Measurements from ENCODE around the gene IL1RAPL2.

IL1RAPL2 gene

DNA sequence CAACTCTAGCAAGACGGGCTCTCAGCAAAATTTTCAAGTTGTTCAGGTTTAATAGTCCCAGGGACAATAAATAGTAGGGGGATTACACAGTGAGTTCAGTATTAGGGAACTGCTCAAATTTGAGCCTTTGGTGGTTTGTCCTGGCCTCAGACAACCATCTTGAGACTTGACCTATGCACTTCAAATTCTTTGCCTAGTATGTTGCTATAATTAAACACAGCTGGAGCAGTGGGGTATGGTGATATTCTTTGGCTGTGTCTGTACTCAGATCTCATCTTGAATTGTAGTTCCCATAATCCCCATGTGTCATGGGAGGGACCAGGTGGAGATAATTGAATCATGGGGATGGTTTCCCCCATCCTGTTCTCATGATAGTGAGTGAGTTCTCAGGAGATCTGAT is 697.8 kb downstream of the IL1RAPL2 start:
- Histone ChIP-seq H3F3A (ENCODE audit: control insufficient read depth, insufficient read depth) (no peaks in the 10 kb centered on the region), H3K79me2 (ENCODE audit: control insufficient read depth, low read length) (no peaks in the 10 kb centered on the region), H3K27me3 (ENCODE audit: control insufficient read depth, low read length) (no peaks in the 10 kb centered on the region), H3K36me3 (ENCODE audit: control insufficient read depth, low read length) (no peaks in the 10 kb centered on the region), H4K20me1 (ENCODE audit: control insufficient read depth, insufficient read depth, low read depth, low read length) (no peaks in the 10 kb centered on the region), H3K27ac (ENCODE audit: low read depth, low read length) (no peak overlapping the region), H3K4me1 (ENCODE audit: control insufficient read depth, low read length) (no peaks in the 10 kb centered on the region), H3K4me3 (ENCODE audit: low read length) (no peak overlapping the region), H3K9me3 (ENCODE audit: control insufficient read depth, insufficient read depth, low read length) (no peaks in the 10 kb centered on the region), H3K4me2 (ENCODE audit: low read length) (no peak overlapping the region), H3K9me2 (replicated peaks; ENCODE audit: control insufficient read depth, low read length) (no peaks in the 10 kb centered on the region)
- TF ChIP-seq, protein P1, sequence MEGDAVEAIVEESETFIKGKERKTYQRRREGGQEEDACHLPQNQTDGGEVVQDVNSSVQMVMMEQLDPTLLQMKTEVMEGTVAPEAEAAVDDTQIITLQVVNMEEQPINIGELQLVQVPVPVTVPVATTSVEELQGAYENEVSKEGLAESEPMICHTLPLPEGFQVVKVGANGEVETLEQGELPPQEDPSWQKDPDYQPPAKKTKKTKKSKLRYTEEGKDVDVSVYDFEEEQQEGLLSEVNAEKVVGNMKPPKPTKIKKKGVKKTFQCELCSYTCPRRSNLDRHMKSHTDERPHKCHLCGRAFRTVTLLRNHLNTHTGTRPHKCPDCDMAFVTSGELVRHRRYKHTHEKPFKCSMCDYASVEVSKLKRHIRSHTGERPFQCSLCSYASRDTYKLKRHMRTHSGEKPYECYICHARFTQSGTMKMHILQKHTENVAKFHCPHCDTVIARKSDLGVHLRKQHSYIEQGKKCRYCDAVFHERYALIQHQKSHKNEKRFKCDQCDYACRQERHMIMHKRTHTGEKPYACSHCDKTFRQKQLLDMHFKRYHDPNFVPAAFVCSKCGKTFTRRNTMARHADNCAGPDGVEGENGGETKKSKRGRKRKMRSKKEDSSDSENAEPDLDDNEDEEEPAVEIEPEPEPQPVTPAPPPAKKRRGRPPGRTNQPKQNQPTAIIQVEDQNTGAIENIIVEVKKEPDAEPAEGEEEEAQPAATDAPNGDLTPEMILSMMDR (IDR thresholded peaks at IDR 0.05; ENCODE audit: low read depth, low read length, poor library complexity, severe bottlenecking) = no peak
- no peak for TF ChIP-seq EZH2phosphoT487 (IDR thresholded peaks at IDR 0.05; ENCODE audit: borderline replicate concordance, low read length)

DNA sequence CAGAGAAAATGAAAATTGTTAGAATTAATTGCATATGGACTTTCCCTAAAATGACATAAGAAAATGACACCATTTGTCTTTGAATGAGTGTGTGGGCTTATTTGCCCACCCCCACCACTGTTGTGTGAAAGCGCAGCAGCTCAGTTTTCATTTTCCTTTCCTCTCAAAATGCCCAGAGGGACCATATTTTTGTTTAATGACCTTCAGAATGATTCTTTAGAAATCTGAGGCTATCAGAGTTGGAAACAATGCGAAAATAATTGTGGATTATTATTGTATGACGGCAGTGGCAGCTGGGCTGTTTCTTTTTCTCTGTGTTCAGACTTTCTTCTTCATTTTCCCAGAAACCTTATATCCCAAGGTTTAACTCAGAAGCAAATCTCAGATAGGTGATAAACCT is 699.1 kb downstream of the IL1RAPL2 start:
- no peaks in the 10 kb centered on the region for H3K9me2 ChIP-seq (replicated peaks; ENCODE audit: control insufficient read depth, low read length)
- H3K36me3 ChIP-seq (ENCODE audit: control insufficient read depth, low read length) = no peaks in the 10 kb centered on the region
- H3K4me1 ChIP-seq (ENCODE audit: control insufficient read depth, low read length) = no peaks in the 10 kb centered on the region
- no peak overlapping the region for H3K27ac ChIP-seq (ENCODE audit: low read depth, low read length)
- no peaks in the 10 kb centered on the region for H3K9me3 ChIP-seq (ENCODE audit: control insufficient read depth, insufficient read depth, low read length)
- H4K20me1 ChIP-seq (ENCODE audit: control insufficient read depth, insufficient read depth, low read depth, low read length) = no peaks in the 10 kb centered on the region
- H3K27me3 ChIP-seq (ENCODE audit: control insufficient read depth, low read length) = no peaks in the 10 kb centered on the region
- H3F3A ChIP-seq (ENCODE audit: control insufficient read depth, insufficient read depth) = no peaks in the 10 kb centered on the region
- H3K4me3 ChIP-seq (ENCODE audit: low read length) = no peak overlapping the region
- TF ChIP-seq, protein P1 (IDR thresholded peaks at IDR 0.05; ENCODE audit: low read depth, low read length, poor library complexity, severe bottlenecking) = no peak
- TF ChIP-seq EZH2phosphoT487 (IDR thresholded peaks at IDR 0.05; ENCODE audit: borderline replicate concordance, low read length) = no peak
- no peaks in the 10 kb centered on the region for H3K79me2 ChIP-seq (ENCODE audit: control insufficient read depth, low read length)
- no peak overlapping the region for H3K4me2 ChIP-seq (ENCODE audit: low read length)

DNA sequence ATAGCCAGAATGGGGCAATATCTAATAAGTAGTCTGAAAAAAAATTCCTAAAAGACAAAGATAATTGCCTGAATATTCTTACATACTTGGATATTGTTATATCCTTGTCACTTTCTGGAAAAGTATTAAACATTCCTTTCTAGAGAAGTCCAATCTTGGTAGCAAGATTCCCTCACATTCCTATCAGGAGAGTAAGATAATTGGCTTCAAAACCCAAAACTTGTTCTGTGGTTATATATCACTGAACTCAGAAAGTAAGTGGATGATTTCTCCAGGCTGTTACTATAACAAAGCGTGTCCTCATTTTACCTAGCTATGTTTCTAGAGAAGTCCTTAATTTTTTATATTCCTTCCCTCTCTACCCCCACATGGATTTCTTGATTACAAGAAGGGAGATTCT is 700.5 kb downstream of the IL1RAPL2 start:
- Histone ChIP-seq H3K27me3 (ENCODE audit: control insufficient read depth, low read length) (no peaks in the 10 kb centered on the region), H3K36me3 (ENCODE audit: control insufficient read depth, low read length) (no peaks in the 10 kb centered on the region), H3K79me2 (ENCODE audit: control insufficient read depth, low read length) (no peaks in the 10 kb centered on the region), H3F3A (ENCODE audit: control insufficient read depth, insufficient read depth) (no peaks in the 10 kb centered on the region), H4K20me1 (ENCODE audit: control insufficient read depth, insufficient read depth, low read depth, low read length) (no peaks in the 10 kb centered on the region), H3K4me2 (ENCODE audit: low read length) (no peak overlapping the region), H3K27ac (ENCODE audit: low read depth, low read length) (no peak overlapping the region), H3K9me3 (ENCODE audit: control insufficient read depth, insufficient read depth, low read length) (no peaks in the 10 kb centered on the region), H3K4me1 (ENCODE audit: control insufficient read depth, low read length) (no peaks in the 10 kb centered on the region), H3K9me2 (replicated peaks; ENCODE audit: control insufficient read depth, low read length) (no peaks in the 10 kb centered on the region), H3K4me3 (ENCODE audit: low read length) (no peak overlapping the region)
- TF ChIP-seq EZH2phosphoT487 (IDR thresholded peaks at IDR 0.05; ENCODE audit: borderline replicate concordance, low read length) = no peak
- TF ChIP-seq, protein P1 (IDR thresholded peaks at IDR 0.05; ENCODE audit: low read depth, low read length, poor library complexity, severe bottlenecking) = no peak

DNA sequence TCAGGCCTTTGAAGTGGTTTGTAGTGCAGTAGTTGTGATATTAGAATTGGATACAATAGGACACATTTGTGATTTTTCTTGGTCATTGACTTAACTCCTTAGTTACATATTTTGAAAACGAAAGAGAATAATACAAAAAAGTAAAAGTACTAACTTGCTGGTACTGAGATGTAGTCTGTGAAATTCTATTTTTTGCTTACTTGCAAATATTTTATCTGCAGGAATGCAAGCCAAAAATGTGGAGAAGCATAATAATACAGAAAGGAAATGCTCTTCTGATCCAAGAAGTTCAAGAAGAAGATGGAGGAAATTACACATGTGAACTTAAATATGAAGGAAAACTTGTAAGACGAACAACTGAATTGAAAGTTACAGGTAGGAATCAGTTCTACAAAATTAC is 701.2 kb downstream of the IL1RAPL2 start:
- Histone ChIP-seq H3K79me2 (ENCODE audit: control insufficient read depth, low read length) (no peaks in the 10 kb centered on the region), H3K4me2 (ENCODE audit: low read length) (no peak overlapping the region), H3K27ac (ENCODE audit: low read depth, low read length) (no peak overlapping the region), H3K9me2 (replicated peaks; ENCODE audit: control insufficient read depth, low read length) (no peaks in the 10 kb centered on the region), H3F3A (ENCODE audit: control insufficient read depth, insufficient read depth) (no peaks in the 10 kb centered on the region), H3K36me3 (ENCODE audit: control insufficient read depth, low read length) (no peaks in the 10 kb centered on the region), H3K4me1 (ENCODE audit: control insufficient read depth, low read length) (no peaks in the 10 kb centered on the region), H3K9me3 (ENCODE audit: control insufficient read depth, insufficient read depth, low read length) (no peaks in the 10 kb centered on the region), H3K4me3 (ENCODE audit: low read length) (no peak overlapping the region), H4K20me1 (ENCODE audit: control insufficient read depth, insufficient read depth, low read depth, low read length) (no peaks in the 10 kb centered on the region), H3K27me3 (ENCODE audit: control insufficient read depth, low read length) (no peaks in the 10 kb centered on the region)
- TF ChIP-seq, protein P1 (IDR thresholded peaks at IDR 0.05; ENCODE audit: low read depth, low read length, poor library complexity, severe bottlenecking) = no peak
- TF ChIP-seq EZH2phosphoT487 (IDR thresholded peaks at IDR 0.05; ENCODE audit: borderline replicate concordance, low read length) = no peak

Measured in DOHH2 (cell line).